GM18909 (cell line): Measurements from ENCODE around the gene SRCAP.
"Not testable (repeated sequence)": the region's sequence is repeated elsewhere in the genome, so short reads cannot be mapped to it uniquely, and the experiment has no call there.

Experiments used
- ATAC-seq: cut with Tn5 transposase; IDR thresholded peaks from one replicate; pipeline ENCODE4 v1.9.1; 2021; ENCODE audit warnings: mild to moderate bottlenecking; ENCODE audit not compliant: unreplicated experiment, poor library complexity

Gene SRCAP

GRCh38 chr16:30697264-30698138 lies 1.5 kb upstream of the SRCAP start:
- ATAC-seq = peak; percentile 86

- ATAC-seq = peak; percentile 74
Measured at GRCh38 chr16:30698139-30698815, 694 bp upstream of the SRCAP start.

GRCh38 chr16:30699615-30700099 lies 686 bp downstream of the SRCAP start:
- no peak for ATAC-seq

GRCh38 chr16:30700491-30700890 lies 1.5 kb downstream of the SRCAP start:
- no peak for ATAC-seq

GRCh38 chr16:30700971-30701370 lies 2.0 kb downstream of the SRCAP start:
- no peak for ATAC-seq

- not testable (repeated sequence) for ATAC-seq
Measured at GRCh38 chr16:30703071-30703470, 4.1 kb downstream of the SRCAP start.

GRCh38 chr16:30703971-30704370 lies 5.0 kb downstream of the SRCAP start:
- no peak for ATAC-seq

- ATAC-seq = no peak
Measured at GRCh38 chr16:30706046-30706445, 7.1 kb downstream of the SRCAP start.

- ATAC-seq = no peak
Measured at GRCh38 chr16:30710971-30711370, 12.0 kb downstream of the SRCAP start.

- ATAC-seq = no peak
Measured at GRCh38 chr16:30711712-30712111, 12.7 kb downstream of the SRCAP start.

GRCh38 chr16:30715750-30716445 lies 16.9 kb downstream of the SRCAP start:
- no peak for ATAC-seq

- no peak for ATAC-seq
Measured at GRCh38 chr16:30720086-30720485, 21.1 kb downstream of the SRCAP start.

- no peak for ATAC-seq
Measured at GRCh38 chr16:30720694-30721093, 21.7 kb downstream of the SRCAP start.

- ATAC-seq = no peak
Measured at GRCh38 chr16:30721167-30721566, 22.2 kb downstream of the SRCAP start.

- no peak for ATAC-seq
Measured at GRCh38 chr16:30721606-30722005, 22.6 kb downstream of the SRCAP start.

GRCh38 chr16:30722443-30722842 lies 23.5 kb downstream of the SRCAP start:
- ATAC-seq = no peak

- ATAC-seq = no peak
Measured at GRCh38 chr16:30722916-30723315, 23.9 kb downstream of the SRCAP start.

GRCh38 chr16:30723725-30724355 lies 24.9 kb downstream of the SRCAP start:
- ATAC-seq = no peak

GRCh38 chr16:30724641-30725417 lies 25.9 kb downstream of the SRCAP start:
- no peak for ATAC-seq

GRCh38 chr16:30725418-30725792 lies 26.4 kb downstream of the SRCAP start:
- ATAC-seq = no peak
